H1 (cell line): Measurements from ENCODE around the gene PMEPA1. TPM values are rescaled to one million over a fixed set of nuclear protein-coding genes. Genes with fewer than 3 reads are reported as not detected.

ENCODE experiments used
- ASH2L ChIP-seq: fragments of 200-600, 300-600 bp; sonication (generic); IDR thresholded peaks from one replicate; pipeline ENCODE4 v1.7.1; 2017; ENCODE audit warnings: low read length
- ATF2 ChIP-seq: IDR thresholded peaks from 2 replicates; pipeline ENCODE4 v1.6.1; 2012; ENCODE audit warnings: low read length, inconsistent platforms
- EZH2 ChIP-seq: fragments of 200-600 bp; sonication (generic); IDR thresholded peaks from 2 replicates; pipeline ENCODE4 v1.7.1; 2012; ENCODE audit warnings: low read depth, mild to moderate bottlenecking, moderate library complexity, low read length, inconsistent platforms; ENCODE audit not compliant: severe bottlenecking
- polyA plus RNA-seq, 7 experiments: library from polyadenylated mRNA; depleted of rRNA in 3 of 7; stranded (reverse) in 5 of 7; unstranded in 2 of 7; fragments of >200 nt in 5 of 7; fragments of 200-250 nt in 2 of 7; gene quantifications; 1 replicate in 5 of 7; 2 replicates in 1 of 7; 4 replicates in 1 of 7; pipeline versions ENCODE4 v1.2.1 to v1.2.3, GENCODE V29; 2011 to 2013; ENCODE audit warnings: missing spikeins in 2 of 7, mixed read lengths in 2 of 7
- total RNA-seq: library from RNA; stranded (reverse); fragmentation: NEBNext Ultra II Directional; extraction: Animal tissue kit (Norgen Biotek cat#: 25700); gene quantifications from 2 replicates; pipeline ENCODE4 v1.2.1, GENCODE V29; 2021

PMEPA1 gene
- total and polyA plus RNA-seq, 2 of the 8 experiments (the other 6 are each of a cell fraction or from before 2014, with no cell fraction given) = 12.7 to 20.5 TPM

GRCh38 chr20:57619051-57619831, 90.6 kb downstream of the PMEPA1 start (continued):
- TF ChIP-seq ASH2L (no peak), EZH2 (no peak), ATF2 (no peak)
